UCSD-AML1 (cell line): Measurements from ENCODE around the gene SMCO3.
A peak's percentile ranks its signal among the peaks of the same experiment; 100 is the strongest.
"Not testable (repeated sequence)": the region's sequence is repeated elsewhere in the genome, so short reads cannot be mapped to it uniquely, and the experiment has no call there.

Experiments
- DNase-seq: peaks from one replicate; lab custom pipeline; 2025; ENCODE audit not compliant: unreplicated experiment; lab: John Stamatoyannopoulos, UW

The SMCO3 gene

DNA sequence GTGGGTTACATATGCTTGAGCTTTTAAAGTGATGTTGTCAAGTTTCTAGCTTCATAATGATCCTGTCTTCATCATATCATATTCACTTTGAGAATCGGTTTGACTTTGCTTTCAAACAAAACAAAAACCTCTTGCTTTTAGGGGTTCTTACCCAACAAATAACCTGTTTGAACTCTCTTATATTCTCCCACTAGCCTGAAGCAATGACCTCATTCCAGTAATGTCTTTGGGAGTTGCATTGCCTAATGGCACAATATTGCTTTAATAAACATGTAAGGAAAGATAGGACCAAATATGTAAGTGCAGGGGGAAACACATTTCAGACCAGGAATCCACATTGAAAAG, 38.4 kb downstream of the SMCO3 start:
- no peak for DNase-seq

DNA sequence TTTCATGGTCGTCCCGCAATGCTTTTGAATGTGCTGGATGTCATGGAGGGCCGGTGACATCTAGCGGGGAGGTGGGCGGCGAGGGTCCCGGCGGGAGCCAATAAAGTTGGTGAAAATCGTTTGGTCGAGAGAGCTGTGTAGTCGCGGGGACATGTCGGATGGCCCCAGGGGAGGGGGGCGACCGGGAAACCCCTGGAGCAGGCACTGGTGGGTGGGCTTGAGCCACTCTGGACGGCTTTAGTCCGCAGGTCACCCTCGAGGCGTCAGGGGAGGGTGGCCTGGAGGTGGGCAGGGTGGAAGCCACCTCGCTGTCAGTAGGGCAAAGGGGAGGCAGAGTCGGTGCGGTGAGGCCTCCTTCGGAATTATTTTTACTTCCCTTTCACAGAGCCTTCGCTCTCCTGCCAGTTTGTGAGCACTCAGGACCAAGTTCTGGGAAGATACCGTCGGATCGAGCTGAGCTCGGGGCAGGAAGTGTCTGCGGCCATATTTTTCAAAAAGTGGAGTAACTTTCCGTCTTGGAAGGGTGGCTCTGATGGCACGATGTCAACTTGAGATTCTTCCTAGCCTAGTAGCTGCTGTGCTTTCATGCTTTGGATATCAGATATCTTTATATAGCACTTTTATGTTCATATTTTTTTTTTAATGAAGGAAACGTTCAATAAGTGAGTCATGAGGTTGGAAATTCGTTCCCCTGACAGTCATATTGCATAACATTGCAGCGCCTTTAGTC, 38.9 kb downstream of the SMCO3 start:
- DNase-seq = peak; percentile 36

DNA sequence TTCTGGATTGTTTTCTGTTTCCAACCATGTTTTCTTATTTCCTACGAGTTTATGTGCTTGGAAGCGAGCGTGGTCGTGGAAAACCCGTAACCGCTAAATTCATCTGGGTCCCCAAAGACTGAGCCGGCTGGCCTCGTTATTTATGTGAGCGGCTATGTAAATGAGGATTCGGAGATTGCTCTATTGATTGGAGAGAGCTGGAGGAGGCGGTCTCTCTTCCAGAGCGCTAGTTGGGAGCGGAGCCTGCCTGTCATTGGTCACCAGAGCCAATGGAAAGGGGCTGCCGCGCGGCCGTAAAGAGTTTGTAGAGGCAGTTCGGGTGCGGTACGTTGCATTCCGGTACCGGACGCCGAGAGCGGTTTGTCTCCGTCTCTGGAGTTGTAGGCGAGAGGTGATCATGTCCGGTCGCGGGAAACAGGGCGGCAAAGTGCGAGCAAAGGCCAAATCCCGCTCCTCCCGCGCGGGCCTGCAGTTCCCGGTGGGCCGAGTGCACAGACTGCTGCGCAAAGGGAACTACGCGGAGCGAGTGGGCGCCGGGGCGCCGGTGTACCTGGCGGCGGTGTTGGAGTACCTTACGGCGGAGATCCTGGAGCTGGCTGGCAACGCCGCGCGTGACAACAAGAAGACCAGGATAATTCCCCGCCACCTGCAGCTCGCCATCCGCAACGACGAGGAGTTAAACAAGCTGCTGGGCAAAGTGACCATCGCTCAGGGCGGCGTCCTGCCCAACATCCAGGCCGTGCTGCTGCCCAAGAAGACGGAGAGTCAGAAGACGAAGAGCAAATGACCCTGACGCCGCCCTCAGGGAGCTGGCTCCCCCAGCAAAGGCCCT, 39.7 kb downstream of the SMCO3 start:
- peak; percentile 34 for DNase-seq

DNA sequence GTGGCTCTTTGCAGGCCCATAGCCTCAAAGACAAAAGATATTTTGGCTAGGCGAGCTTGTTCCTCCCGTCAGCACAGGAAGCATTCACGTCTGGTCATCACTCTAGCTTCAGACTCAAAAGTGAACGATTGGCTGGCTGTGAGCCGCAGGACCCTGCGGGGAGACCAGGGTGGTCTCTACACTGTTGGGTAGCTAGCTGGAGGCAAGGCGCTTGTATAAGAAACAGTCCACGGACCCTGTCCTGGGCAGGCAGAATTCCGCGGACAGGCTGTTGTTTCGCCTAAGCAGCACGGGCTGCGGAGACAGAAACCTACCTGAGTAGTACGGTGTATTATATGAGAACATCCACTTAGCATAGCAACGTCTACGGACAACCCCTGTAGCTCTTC, 40.3 kb downstream of the SMCO3 start:
- DNase-seq = no peak

DNA sequence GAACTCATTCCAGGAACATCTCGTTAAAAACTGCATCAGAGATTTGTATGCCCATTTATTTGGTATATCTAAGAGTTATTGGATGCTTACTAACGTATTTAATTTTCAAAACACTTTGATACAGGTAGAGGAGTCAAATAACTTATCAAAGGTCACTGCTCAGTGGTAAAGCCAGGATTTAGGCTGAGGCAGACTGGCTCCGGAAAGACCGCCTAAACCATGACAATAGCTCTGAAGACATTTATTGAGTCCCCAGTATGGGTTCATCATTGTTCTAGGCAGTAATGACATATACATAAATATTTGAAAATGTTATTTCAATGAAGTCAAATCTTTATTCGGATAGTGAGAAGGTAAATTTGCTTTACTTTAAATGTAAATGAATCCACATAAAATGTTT, 41.0 kb downstream of the SMCO3 start:
- no peak for DNase-seq

DNA sequence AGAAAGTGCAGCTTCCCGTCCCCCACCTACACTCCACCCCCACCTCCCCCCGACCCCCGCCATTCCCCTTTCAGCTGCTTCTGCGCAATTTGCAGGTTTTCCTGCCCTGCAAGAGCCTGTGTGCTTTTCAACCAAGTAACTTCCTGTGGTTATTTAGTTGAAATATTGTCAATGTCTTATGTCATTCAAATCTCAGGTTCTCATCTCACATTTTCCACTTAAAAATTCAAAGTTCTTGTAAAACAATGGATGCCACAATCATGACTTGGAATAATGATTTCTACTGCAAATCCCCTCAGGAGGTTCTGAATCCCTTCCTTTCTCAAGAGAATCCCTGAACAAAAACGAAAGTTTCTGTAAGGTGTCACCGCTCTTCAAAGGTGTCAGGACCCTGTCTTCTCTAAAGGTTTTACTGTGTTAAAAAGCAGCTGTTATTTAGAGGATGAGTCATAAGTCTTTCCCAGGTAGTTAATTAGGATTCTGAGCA, 42.3 kb downstream of the SMCO3 start:
- no peak for DNase-seq

DNA sequence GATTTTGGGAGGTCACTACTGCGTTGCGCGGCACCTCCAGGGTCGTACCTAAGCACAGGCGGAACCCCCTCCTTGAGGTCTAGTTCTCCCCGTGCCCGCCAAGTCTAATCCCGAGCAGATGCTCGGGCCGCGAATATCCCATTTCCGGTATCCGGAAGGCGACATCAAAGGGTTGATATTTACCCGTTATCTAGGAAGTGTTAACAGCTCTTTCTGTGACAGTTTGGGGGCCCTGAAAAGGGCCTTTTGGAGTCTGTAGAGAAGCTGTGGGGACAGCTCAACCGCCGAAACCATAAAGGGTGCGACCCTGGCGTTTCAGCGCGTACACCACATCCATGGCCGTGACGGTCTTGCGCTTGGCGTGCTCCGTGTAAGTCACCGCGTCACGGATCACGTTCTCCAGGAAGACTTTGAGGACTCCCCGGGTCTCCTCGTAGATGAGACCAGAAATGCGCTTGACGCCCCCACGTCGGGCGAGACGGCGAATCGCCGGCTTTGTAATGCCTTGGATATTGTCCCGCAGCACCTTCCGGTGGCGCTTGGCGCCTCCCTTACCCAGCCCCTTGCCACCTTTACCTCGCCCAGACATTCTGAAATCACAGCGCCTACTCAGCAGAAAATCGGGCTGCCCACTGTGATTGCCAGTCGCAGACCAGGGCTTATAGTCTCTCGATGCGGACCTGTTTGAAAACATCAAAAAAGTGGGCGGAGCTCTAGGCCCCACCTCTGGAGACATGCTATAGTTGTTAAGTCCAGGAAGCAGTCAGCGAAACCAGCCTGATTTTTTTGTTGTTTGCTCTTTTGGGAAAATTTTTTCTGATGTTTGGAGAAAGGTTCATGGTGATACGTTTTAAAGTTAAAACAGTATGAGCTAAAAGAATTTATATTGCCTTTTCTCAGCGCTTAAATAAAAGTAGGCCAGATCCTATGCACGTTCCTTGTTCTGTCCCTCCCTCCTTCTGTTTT, 43.2 kb downstream of the SMCO3 start:
- DNase-seq = peak; percentile 75

DNA sequence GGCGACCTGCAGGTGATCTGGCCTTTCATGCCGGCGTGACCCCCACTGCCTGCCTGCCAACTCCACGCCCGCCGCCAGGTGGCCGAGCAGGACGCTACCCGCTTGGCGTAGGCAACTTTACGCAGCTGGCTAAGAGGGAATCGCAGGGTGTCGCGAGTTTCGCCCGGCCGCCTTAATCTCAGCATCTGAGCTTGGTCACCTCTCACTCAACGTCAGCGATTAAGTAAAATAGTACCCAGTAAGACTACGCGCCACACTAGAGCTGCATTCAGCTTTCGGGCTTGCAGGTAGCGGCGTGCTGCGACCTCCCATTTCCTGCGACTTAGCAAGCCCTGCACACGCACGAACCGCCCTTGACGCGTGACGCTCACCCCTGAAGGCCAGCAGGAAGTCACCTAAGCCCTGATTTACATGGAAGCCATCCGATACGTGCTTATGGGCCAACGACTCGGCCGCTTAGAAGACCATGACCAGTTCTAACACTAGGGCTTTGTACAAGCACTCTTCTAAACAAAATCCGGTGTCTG, 44.0 kb downstream of the SMCO3 start:
- DNase-seq = peak; percentile 71

DNA sequence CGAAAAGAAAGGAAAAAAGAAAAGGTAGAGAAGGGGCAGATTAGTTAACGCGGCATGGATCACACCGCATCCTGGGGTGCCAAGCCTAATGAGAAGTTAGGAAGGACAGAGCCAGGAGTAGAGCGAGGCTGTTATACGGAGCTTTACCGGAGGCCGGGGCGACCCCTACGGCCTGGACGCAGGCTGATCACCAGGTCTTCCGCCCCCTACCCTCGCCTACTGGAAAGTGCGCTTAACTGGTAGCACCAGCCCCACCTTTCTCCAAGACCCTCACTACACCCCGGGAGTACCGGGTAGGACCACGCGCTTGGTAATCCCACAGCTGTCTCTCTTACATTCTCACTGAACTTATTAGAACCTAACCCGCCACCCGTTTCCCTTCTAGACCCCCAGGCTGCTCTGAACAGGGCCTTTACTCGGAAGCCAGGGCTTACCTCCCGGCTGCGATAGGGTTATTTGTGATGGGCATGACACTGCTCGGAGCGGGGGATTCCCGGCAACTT, 44.5 kb downstream of the SMCO3 start:
- DNase-seq = no peak

DNA sequence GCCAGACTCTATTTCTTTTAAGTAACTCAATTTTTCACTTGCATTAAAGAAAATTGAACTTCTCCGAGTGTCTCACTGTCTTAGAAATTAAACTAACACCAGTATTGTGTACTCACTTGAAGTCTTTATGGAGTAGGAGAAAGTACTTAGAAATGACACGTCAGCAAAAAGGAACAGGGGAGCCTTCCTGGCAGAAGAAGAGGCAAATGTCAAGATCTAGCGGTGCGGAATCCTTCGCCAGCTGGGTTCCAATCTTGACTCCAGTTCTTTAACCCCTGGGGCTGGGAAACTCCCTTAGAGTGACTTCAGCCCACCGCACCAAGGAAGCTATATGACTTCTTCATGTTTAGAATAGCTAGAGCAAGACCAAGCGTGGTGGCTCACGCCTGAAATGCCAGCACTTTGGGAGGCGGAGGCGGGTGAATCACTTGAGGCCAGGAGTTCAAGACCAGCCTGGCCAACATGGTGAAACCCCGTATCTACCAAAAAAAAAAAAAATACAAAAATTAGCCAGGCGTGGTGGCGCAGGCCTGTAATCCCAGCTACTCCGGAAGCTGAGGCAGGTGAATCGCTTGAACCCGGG, 45.1 kb downstream of the SMCO3 start:
- DNase-seq = no peak

DNA sequence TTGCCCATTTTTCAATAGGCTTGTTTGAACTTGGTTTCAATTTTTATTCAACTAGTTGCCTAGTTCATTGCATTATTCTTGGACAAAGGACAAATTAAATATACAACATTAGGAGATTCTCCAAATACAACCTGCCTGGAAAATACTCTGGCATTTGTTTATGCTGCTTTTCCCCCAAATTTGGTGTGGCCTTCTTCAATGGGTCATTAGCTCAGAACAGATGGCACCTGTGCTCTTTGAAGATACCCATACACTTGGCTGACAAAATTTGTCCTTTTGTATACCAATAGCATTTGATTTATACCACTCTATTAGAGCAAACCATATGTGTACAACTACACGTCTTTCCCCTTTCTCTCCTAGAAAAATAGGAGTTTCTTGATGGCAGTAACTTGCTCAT, 46.4 kb downstream of the SMCO3 start:
- DNase-seq = no peak

DNA sequence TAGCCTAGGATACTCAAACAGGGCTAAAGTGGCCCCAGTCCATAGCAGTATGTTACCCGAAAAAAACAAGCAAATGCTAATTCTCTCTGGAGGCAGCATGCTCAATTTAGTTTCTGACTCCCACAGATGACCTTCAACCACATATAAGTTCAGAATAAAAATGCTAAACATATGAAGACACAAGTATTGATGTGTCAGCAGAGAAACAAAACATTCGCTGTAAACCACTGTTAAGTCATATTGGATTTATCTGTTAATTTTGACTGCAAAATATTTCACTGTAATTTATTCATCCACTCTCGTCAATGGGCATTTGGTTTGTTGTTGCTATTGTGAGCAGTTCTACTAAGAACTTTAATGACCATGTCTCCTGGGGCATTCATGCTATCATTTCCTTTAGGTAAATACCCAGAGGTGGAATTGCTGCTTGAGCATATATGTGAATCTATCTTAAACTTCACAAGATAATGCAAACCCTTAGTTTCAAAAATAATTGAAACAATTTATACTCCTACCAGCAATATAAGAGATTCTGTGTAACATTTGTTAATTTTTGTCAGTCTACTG, 47.2 kb downstream of the SMCO3 start:
- DNase-seq = no peak

DNA sequence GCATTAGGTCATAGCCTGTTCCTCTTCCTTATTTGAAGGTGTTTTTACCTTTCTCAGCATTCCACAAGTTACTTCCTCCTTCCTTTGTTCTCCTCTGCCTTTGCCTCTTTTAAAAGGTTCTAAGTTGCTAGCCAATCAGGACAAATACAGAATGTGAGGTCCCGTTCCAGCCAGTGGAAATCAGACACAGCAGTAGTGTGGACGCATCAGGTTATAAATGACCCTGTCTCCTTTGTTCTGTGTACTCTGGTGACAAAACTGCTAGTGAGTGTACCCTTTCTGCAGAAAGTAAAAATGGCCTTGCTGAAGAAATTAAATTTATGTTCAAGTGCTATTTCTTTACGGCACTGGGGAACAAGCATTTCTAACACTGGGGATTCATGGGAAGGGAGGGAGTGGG, 48.0 kb downstream of the SMCO3 start:
- not testable (repeated sequence) for DNase-seq

DNA sequence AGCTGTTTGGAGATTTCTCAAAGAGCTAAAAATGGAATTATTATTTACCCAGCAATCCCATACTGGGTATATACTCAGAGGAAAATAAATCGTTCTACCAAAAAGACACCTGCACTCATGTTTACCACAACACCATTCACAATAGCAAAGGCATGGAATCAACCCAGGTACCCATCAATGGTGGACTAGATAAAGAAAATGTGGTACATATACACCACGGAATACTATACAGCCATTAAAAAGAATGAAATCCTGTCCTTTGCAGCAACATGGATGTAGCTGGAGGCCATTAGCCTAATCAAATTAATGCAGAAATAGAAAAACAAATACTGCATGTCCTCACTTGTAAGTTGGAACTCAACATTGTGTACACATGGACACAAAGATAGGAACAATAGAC, 48.6 kb downstream of the SMCO3 start:
- no peak for DNase-seq

DNA sequence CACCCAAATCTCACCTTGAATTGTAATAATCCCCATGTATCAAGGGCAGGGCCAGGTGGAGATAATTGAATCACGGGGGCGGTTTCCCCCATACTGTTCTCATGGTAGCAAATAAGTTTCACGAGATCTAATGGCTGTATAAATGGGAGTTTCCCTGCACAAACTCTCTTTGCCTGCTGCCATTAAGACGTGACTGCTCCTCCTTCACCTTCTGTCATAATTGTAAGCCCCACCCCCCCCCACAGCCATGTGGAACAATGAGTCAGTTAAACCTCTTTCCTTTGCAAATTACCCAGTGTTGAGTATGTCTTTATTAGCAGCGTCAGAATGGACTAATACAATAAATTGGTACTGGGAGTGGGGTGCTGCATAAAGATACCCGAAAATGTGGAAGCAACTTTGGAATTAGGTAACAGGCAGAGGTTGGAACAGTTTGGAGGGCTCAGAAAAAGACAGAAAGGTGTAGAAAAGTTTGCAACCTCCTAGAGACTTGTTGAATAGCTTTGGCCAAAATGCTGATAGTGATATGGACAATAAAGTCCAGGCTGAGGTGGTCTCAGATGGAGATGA, 54.2 kb downstream of the SMCO3 start:
- not testable (repeated sequence) for DNase-seq

DNA sequence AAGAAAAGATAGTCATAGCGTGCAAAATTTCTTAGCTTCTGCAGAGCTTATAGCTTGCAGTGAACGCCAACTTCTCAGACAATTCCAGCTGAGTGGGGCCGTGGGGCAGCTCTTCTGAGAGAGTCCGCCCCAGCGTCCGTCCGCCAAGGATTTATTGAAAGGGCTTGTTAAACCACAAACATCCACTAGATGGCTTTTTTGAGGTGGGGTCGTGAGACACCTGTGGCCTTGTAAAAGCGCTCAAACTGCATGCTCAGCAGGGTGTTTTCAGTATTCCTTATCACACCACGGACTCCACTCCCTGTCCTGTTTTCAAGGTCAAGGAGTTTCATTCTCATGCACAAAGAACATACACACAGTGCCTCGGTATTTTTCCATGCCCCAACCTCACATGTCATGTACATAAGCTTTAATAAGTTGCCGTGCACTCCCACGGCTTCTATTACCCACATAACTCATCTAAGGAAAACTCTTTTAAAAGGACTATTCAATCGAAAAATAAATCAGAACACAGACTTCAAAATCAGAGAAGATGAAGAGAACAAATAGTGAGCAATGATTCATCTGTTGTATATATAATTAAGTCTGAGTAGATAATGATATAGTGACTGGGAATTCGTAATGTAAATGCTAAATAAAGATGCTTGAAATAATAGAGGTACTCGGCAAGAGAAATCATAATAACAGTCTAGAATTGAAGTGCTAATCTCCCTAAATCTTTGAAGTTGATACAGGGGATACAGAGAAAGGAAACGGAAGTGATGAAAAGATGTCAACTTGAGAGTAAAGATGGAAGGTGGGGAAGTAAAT, 57.4 kb downstream of the SMCO3 start:
- DNase-seq = no peak
